Suprapubic skin (tissue), 4 donors: Measurements from ENCODE around the gene MAML1. TPM values are rescaled to one million over a fixed set of nuclear protein-coding genes. Genes with fewer than 3 reads are reported as not detected.

Experiments used
- DNase-seq, 2 donors: peaks; one replicate each; pipeline ENCODE4 v3.0.0-alpha.2; 2019; ENCODE audit warnings: low spot score in 2 of 2
- H3K27ac ChIP-seq: fragments of 200-600 bp; sonication (generic); one replicate; pipeline ENCODE4 v1.5.1; 2019
- H3K27me3 ChIP-seq: fragments of 200-600 bp; sonication (generic); one replicate; pipeline ENCODE4 v1.5.1; 2019
- H3K36me3 ChIP-seq: fragments of 200-600 bp; sonication (generic); one replicate; pipeline ENCODE4 v1.5.1; 2019
- H3K4me1 ChIP-seq: fragments of 200-600 bp; sonication (generic); one replicate; pipeline ENCODE4 v1.5.1; 2019
- H3K4me3 ChIP-seq: fragments of 200-600 bp; sonication (generic); one replicate; pipeline ENCODE4 v1.5.1; 2019; ENCODE audit warnings: mild to moderate bottlenecking
- H3K9me3 ChIP-seq: fragments of 200-600 bp; sonication (generic); one replicate; pipeline ENCODE4 v1.5.1; 2019
- EP300 ChIP-seq: sonication (generic); formaldehyde crosslinking; IDR thresholded peaks from one replicate; pipeline ENCODE4 v1.6.1; 2017; ENCODE audit warnings: antibody characterized with exemption
- POLR2A ChIP-seq, 2 donors: fragments of 450-650 bp; IDR thresholded peaks; one replicate each; pipeline ENCODE4 v1.6.1; 2017; ENCODE audit warnings: antibody characterized with exemption in 2 of 2, mild to moderate bottlenecking in 2 of 2, moderate library complexity in 2 of 2
- POLR2AphosphoS5 ChIP-seq, 3 donors: sonication (generic); formaldehyde crosslinking; IDR thresholded peaks; one replicate each; pipeline ENCODE4 v1.6.1; 2017; ENCODE audit warnings: antibody characterized with exemption in 3 of 3
- WGBS: methylation state at CpG from one replicate; pipeline ENCODE4 v1.1.5; 2018; 5-methylcytosine and 5-hydroxymethylcytosine counted together
- total RNA-seq, 4 donors: library from RNA; depleted of rRNA; stranded (reverse); fragments of >200 nt; gene quantifications; one replicate each; pipeline ENCODE4 v1.1.0, GENCODE V29; 2016
- TF ChIP-seq, protein P1 (sequence below), 2 donors: fragments of 200-600 bp in 1 of 2; fragments of 450-650 bp in 1 of 2; sonication (generic) in 1 of 2; IDR thresholded peaks; one replicate each; pipeline ENCODE4 v1.5.1; 2016 to 2019; ENCODE audit warnings: antibody characterized with exemption in 2 of 2, mild to moderate bottlenecking in 1 of 2, moderate library complexity in 1 of 2

MAML1 gene
- total RNA-seq, 4 donors from 2014 or later = 26.5 to 45.0 (median 38.6) TPM

DNA sequence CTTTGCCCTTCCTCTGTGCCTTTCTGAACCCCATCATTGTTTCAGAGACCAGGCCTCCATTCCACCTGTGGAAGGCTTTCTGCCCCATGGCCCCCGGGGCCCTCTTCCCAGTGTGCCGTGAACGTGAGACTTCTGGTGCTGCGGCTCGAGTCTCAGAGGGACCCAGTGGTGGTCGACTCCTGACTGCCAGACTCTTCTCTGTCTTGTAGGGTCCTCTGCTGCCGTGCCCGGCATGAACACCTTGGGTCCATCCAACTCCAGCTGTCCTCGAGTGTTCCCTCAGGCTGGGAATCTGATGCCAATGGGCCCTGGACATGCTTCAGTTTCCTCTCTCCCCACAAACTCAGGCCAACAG, 41.0 kb downstream of the MAML1 start:
- H3K36me3 ChIP-seq = peaks cover 84% of the 10 kb centered on the region
- TF ChIP-seq POLR2A (IDR thresholded peaks at IDR 0.05) (no peak), EP300 (no peak), POLR2AphosphoS5 (IDR thresholded peaks at IDR 0.05) (no peak)
- TF ChIP-seq, protein P1, sequence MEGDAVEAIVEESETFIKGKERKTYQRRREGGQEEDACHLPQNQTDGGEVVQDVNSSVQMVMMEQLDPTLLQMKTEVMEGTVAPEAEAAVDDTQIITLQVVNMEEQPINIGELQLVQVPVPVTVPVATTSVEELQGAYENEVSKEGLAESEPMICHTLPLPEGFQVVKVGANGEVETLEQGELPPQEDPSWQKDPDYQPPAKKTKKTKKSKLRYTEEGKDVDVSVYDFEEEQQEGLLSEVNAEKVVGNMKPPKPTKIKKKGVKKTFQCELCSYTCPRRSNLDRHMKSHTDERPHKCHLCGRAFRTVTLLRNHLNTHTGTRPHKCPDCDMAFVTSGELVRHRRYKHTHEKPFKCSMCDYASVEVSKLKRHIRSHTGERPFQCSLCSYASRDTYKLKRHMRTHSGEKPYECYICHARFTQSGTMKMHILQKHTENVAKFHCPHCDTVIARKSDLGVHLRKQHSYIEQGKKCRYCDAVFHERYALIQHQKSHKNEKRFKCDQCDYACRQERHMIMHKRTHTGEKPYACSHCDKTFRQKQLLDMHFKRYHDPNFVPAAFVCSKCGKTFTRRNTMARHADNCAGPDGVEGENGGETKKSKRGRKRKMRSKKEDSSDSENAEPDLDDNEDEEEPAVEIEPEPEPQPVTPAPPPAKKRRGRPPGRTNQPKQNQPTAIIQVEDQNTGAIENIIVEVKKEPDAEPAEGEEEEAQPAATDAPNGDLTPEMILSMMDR (IDR thresholded peaks at IDR 0.05) = no peak
- H3K4me3 ChIP-seq = no peak overlapping the region
- DNase-seq = no peak
- H3K27ac ChIP-seq = no peak overlapping the region
- H3K9me3 ChIP-seq = no peaks in the 10 kb centered on the region
- WGBS = 99% methylated on average over 9 of the region's 9 CpGs
- H3K27me3 ChIP-seq = no peaks in the 10 kb centered on the region
- peaks cover 3% of the 10 kb centered on the region for H3K4me1 ChIP-seq

DNA sequence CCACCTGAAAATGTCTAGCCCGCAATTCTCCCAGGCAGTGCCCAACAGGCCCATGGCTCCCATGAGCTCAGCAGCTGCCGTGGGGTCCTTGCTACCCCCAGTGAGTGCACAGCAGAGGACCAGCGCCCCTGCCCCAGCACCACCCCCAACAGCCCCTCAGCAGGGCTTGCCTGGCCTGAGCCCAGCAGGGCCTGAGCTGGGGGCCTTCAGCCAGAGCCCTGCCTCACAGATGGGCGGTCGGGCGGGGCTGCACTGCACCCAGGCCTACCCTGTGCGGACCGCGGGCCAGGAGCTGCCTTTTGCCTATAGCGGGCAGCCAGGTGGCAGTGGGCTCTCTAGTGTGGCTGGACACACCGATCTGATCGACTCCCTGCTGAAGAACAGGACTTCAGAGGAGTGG, 41.8 kb downstream of the MAML1 start:
- Histone ChIP-seq H3K27ac (no peak overlapping the region), H3K4me3 (no peak overlapping the region), H3K36me3 (peaks cover 81% of the 10 kb centered on the region), H3K9me3 (no peaks in the 10 kb centered on the region), H3K4me1 (peaks cover 3% of the 10 kb centered on the region), H3K27me3 (no peaks in the 10 kb centered on the region)
- DNase-seq = no peak
- 100% methylated on average over 4 of the region's 12 CpGs for WGBS
- TF ChIP-seq, protein P1 (IDR thresholded peaks at IDR 0.05) = no peak
- TF ChIP-seq POLR2A (IDR thresholded peaks at IDR 0.05) (no peak), POLR2AphosphoS5 (IDR thresholded peaks at IDR 0.05) (no peak)

- no peak for DNase-seq
- H3K4me1 ChIP-seq = no peaks in the 10 kb centered on the region
- H3K4me3 ChIP-seq = no peak overlapping the region
- no peaks in the 10 kb centered on the region for H3K9me3 ChIP-seq
- no peak overlapping the region for H3K27ac ChIP-seq
- peaks cover 80% of the 10 kb centered on the region for H3K36me3 ChIP-seq
- TF ChIP-seq POLR2AphosphoS5 (IDR thresholded peaks at IDR 0.05) (no peak), POLR2A (IDR thresholded peaks at IDR 0.05) (no peak), EP300 (no peak)
- TF ChIP-seq, protein P1 (IDR thresholded peaks at IDR 0.05) = no peak
- no peaks in the 10 kb centered on the region for H3K27me3 ChIP-seq
- 92% methylated on average over 11 of the region's 11 CpGs for WGBS
Observed at GRCh38 chr5:179776411-179776938, 43.9 kb downstream of the MAML1 start.

DNA sequence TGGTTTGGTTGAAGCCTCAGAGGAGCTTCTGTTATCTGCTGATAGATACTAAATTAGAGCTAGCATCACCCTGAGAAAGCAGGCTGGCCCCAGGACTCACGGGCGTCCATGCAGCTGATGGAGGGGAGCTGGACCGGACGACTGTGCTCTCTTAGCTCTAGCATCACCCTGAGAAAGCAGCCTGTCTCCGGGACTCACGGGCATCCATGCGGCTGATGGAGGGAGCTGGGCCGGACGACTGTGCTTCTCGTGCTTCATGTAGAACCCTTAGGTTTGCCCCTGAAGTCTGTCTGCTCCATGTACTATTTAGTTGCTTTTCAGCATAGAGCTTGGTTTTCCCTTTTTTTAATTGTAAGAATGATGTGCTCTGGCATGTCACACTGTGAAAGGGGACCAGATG, 44.8 kb downstream of the MAML1 start:
- no peak overlapping the region for H3K27ac ChIP-seq
- DNase-seq = no peak
- TF ChIP-seq, protein P1 (IDR thresholded peaks at IDR 0.05) = no peak
- no peaks in the 10 kb centered on the region for H3K9me3 ChIP-seq
- WGBS = 77% methylated on average over 2 of the region's 10 CpGs
- no peak overlapping the region for H3K4me3 ChIP-seq
- H3K4me1 ChIP-seq = no peaks in the 10 kb centered on the region
- H3K36me3 ChIP-seq = peaks cover 74% of the 10 kb centered on the region
- no peaks in the 10 kb centered on the region for H3K27me3 ChIP-seq

GRCh38 chr5:179777909-179778308, 45.3 kb downstream of the MAML1 start:
- Histone ChIP-seq H3K9me3 (no peaks in the 10 kb centered on the region), H3K27ac (no peak overlapping the region), H3K4me3 (no peak overlapping the region), H3K27me3 (no peaks in the 10 kb centered on the region), H3K4me1 (no peaks in the 10 kb centered on the region), H3K36me3 (peaks cover 69% of the 10 kb centered on the region)
- TF ChIP-seq POLR2AphosphoS5 (IDR thresholded peaks at IDR 0.05) (no peak), POLR2A (IDR thresholded peaks at IDR 0.05) (no peak), EP300 (no peak)
- TF ChIP-seq, protein P1 (IDR thresholded peaks at IDR 0.05) = no peak
- DNase-seq = no peak
- 73% methylated on average over 9 of the region's 9 CpGs for WGBS
